SK-N-SH (cell line): ENCODE measurements around the gene EFCAB7. TPM values are rescaled to one million over a fixed set of nuclear protein-coding genes. Genes with fewer than 3 reads are reported as not detected.

ENCODE experiments used
- CTCF ChIA-PET: fragments of 300-600, 350-600 bp; formaldehyde crosslinking; extraction: SDS; loops from one replicate; lab custom pipeline; 2021; lab: Yijun Ruan, JAX
- POLR2A ChIA-PET: fragments of 350-600 bp; sonication (Branson Sonifier 250); formaldehyde crosslinking; extraction: SDS; loops from one replicate; lab custom pipeline; 2020; ENCODE audit warnings: antibody characterized with exemption, inconsistent platforms; lab: Yijun Ruan, JAX
- DNase-seq: peaks from one replicate; pipeline ENCODE4 v3.0.0; 2012
- H2AFZ ChIP-seq: fragments of 200-600 bp; sonication (generic); 2 replicates; pipeline ENCODE4 v1.8.1; 2016; ENCODE audit warnings: antibody characterized with exemption, mild to moderate bottlenecking, low read depth
- H3F3A ChIP-seq: fragments of 200-600 bp; sonication (generic); replicated peaks from 2 replicates; pipeline ENCODE3; 2016; ENCODE audit warnings: antibody characterized with exemption, mild to moderate bottlenecking; ENCODE audit not compliant: insufficient read depth
- H3K27ac ChIP-seq, 2 experiments: fragments of 200-500 bp in 1 of 2; fragments of 200-600 bp in 1 of 2; sonication (Bioruptor generic) in 1 of 2; sonication (generic), shearing (Covaris generic) in 1 of 2; 2 replicates each; pipeline versions ENCODE4 v1.5.1 to v1.6.1; 2014 to 2016; ENCODE audit warnings: low read depth in 2 of 2, inconsistent platforms in 1 of 2, low read length in 1 of 2, mild to moderate bottlenecking in 1 of 2, mixed read lengths in 1 of 2
- H3K27me3 ChIP-seq: fragments of 200-600 bp; sonication (generic), shearing (Covaris generic); 2 replicates; pipeline ENCODE4 v1.6.1; 2016; ENCODE audit warnings: mixed run types; ENCODE audit not compliant: insufficient read depth
- H3K36me3 ChIP-seq, 2 experiments: fragments of 200-500 bp in 1 of 2; fragments of 200-600 bp in 1 of 2; sonication (Bioruptor generic) in 1 of 2; sonication (generic) in 1 of 2; replicated peaks in 1 of 2; 2 replicates each; pipeline versions ENCODE3 to v1.5.1; 2014 to 2016; ENCODE audit warnings: low read length in 1 of 2, mild to moderate bottlenecking in 1 of 2; ENCODE audit not compliant: insufficient read depth in 2 of 2, control insufficient read depth in 1 of 2
- H3K4me1 ChIP-seq, 2 experiments: fragments of 200-500 bp in 1 of 2; fragments of 200-600 bp in 1 of 2; sonication (Bioruptor generic) in 1 of 2; sonication (generic), shearing (Covaris generic) in 1 of 2; 2 replicates each; pipeline versions ENCODE4 v1.5.1 to v1.6.1; 2014 to 2016; ENCODE audit warnings: low read depth in 1 of 2, low read length in 1 of 2, mixed run types in 1 of 2; ENCODE audit not compliant: insufficient read depth in 2 of 2, control insufficient read depth in 1 of 2
- H3K4me2 ChIP-seq: fragments of 200-600 bp; sonication (generic), shearing (Covaris generic); 2 replicates; pipeline ENCODE4 v1.6.1; 2017; ENCODE audit warnings: mixed run types
- H3K4me3 ChIP-seq, 2 experiments: fragments of 200-500 bp in 1 of 2; fragments of 200-600 bp in 1 of 2; sonication (Bioruptor generic) in 1 of 2; sonication (generic), shearing (Covaris generic) in 1 of 2; 2 replicates each; pipeline versions ENCODE4 v1.5.1 to v1.8.1; 2014 to 2016; ENCODE audit warnings: low read depth in 2 of 2, inconsistent platforms in 1 of 2, low read length in 1 of 2, mild to moderate bottlenecking in 1 of 2, mixed read lengths in 1 of 2, moderate library complexity in 1 of 2
- H3K79me2 ChIP-seq: fragments of 200-600 bp; sonication (generic); 2 replicates; pipeline ENCODE4 v1.8.1; 2017; ENCODE audit warnings: mild to moderate bottlenecking; ENCODE audit not compliant: insufficient read depth
- H3K9ac ChIP-seq: fragments of 200-600 bp; sonication (generic); 2 replicates; pipeline ENCODE4 v1.6.1; 2017; ENCODE audit warnings: mixed run types
- H3K9me2 ChIP-seq: fragments of 200-600 bp; sonication (generic); 2 replicates; pipeline ENCODE4 v1.6.1; 2017; ENCODE audit warnings: mixed run types
- H3K9me3 ChIP-seq: fragments of 200-600 bp; sonication (generic); 2 replicates; pipeline ENCODE4 v1.6.1; 2017; ENCODE audit warnings: mixed run types, mild to moderate bottlenecking, moderate library complexity
- H4K20me1 ChIP-seq: fragments of 200-600 bp; sonication (generic); 2 replicates; pipeline ENCODE4 v1.6.1; 2017; ENCODE audit warnings: mild to moderate bottlenecking, mixed run types; ENCODE audit not compliant: insufficient read depth
- EP300 ChIP-seq, 2 experiments: IDR thresholded peaks; 2 replicates each; pipeline versions ENCODE4 v1.4.0 to v1.6.1; 2012; ENCODE audit warnings: borderline replicate concordance in 1 of 2, low read depth in 1 of 2, low read length in 1 of 2
- FOSL2 ChIP-seq: IDR thresholded peaks from 2 replicates; pipeline ENCODE4 v1.4.0; 2012; ENCODE audit warnings: low read depth, mild to moderate bottlenecking, moderate library complexity, borderline replicate concordance
- FOXJ3 ChIP-seq: sonication (generic); formaldehyde crosslinking; IDR thresholded peaks from 2 replicates; pipeline ENCODE4 v1.5.1; 2020; ENCODE audit warnings: mild to moderate bottlenecking, missing genetic modification reagents
- FOXM1 ChIP-seq: IDR thresholded peaks from 2 replicates; pipeline ENCODE4 v1.4.0; 2012; ENCODE audit warnings: low read depth, mild to moderate bottlenecking
- GATA2 ChIP-seq: sonication (generic); formaldehyde crosslinking; IDR thresholded peaks from 2 replicates; pipeline ENCODE4 v1.5.0; 2020; ENCODE audit warnings: mild to moderate bottlenecking, missing genetic modification reagents
- MXI1 ChIP-seq: IDR thresholded peaks from 2 replicates; pipeline ENCODE4 v1.6.1; 2012; ENCODE audit warnings: mild to moderate bottlenecking, low read depth, low read length, improper control_type of control experiment
- NFIC ChIP-seq: IDR thresholded peaks from 2 replicates; pipeline ENCODE4 v1.4.0; 2012; ENCODE audit warnings: borderline replicate concordance
- TCF12 ChIP-seq: IDR thresholded peaks from 2 replicates; pipeline ENCODE4 v1.4.0; 2012
- TEAD4 ChIP-seq: IDR thresholded peaks from 2 replicates; pipeline ENCODE4 v1.4.0; 2012; ENCODE audit warnings: mild to moderate bottlenecking, borderline replicate concordance; ENCODE audit not compliant: insufficient read depth
- YY1 ChIP-seq: IDR thresholded peaks from 2 replicates; pipeline ENCODE4 v1.4.0; 2012; ENCODE audit warnings: low read depth, mild to moderate bottlenecking
- WGBS: methylation state at CpG from one replicate; pipeline ENCODE4 v1.1.6; 2017; ENCODE audit warnings: low lambda C conversion rate; 5-methylcytosine and 5-hydroxymethylcytosine counted together
- polyA plus RNA-seq, 3 experiments: library from polyadenylated mRNA; depleted of rRNA; stranded (reverse); fragments of >200 nt; gene quantifications; 2 replicates each; pipeline ENCODE4 v1.2.3, GENCODE V29; 2012
- TF ChIP-seq, protein P1 (sequence below): fragments of 150-350 bp; IDR thresholded peaks from 2 replicates; pipeline ENCODE4 v1.6.1; 2016; ENCODE audit warnings: mild to moderate bottlenecking, low read depth, low read length
- TF ChIP-seq, protein P2 (sequence below): IDR thresholded peaks from 2 replicates; pipeline ENCODE4 v1.4.0; 2012; ENCODE audit warnings: low read depth, borderline replicate concordance
- TF ChIP-seq, protein P3 (sequence below): IDR thresholded peaks from 2 replicates; pipeline ENCODE4; 2012

Gene EFCAB7
- polyA plus RNA-seq, 1 of the 3 experiments (the other 2 are of a cell fraction) = 2.4 TPM

DNA sequence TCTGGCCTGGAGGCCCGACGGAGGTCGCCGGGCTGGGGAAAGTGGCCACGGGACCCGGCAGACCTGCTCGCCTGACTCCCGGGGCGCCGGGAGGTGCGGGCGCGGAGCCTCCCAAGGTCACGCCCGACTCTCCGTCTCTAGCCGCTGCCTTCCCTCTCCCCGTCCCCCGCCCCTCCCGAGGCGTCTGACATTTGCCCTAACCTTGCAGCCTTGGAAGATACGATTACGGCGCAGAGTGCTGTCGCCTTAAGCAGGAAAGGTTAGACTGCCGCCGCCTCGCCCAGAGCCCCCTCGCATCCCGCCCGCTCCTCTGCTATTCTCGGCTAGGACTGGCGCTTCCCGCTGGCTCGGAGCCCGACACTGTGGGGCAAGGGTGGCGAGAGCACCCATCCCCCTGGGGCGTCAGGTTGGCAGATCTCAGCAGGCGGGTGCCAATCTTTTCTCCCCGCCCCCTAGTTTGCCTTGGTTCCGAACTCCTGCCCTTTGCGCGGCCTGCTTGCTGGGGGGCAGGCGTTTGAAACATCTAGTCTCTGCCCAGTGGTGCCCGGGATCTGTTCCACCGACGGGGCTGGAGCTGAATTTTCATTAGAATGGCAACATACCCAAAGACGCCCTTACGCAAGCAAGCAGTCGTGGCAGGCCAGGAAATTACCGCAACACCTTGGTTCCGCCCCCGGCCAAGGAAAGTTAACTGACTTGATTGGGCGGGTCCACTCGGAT lies 70.7 kb downstream of the EFCAB7 start:
- Histone ChIP-seq H3K4me3 (peak overlapping the region; percentile 88 to 95), H3K4me2 (peak overlapping the region; percentile 97)
- POLR2A ChIA-PET = no interaction called here

DNA sequence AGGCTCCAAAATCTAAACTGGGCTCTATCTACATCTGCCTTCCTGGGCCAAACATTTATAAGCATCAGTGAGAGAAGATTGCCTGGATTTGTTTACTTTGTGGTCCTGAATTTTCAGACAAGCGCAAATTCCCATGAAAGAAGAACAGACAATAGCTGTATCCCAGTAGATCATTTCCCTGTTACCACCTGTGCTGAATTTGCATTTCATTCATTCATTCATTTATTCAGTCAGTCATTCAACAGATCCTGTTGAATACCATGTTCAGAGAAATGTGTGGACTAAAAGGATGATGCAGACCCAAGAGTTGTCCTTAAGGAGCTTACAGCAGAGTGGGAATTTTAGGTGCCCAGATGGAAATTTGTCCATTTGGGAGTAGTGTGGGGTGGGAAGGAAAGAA lies 72.1 kb downstream of the EFCAB7 start:
- Histone ChIP-seq H3K79me2 (peaks cover 28% of the 10 kb centered on the region), H3K9me3 (no peaks in the 10 kb centered on the region), H2AFZ (no peak overlapping the region), H3K9me2 (no peaks in the 10 kb centered on the region), H3F3A (peaks cover 4% of the 10 kb centered on the region), H3K4me2 (no peak overlapping the region), H4K20me1 (no peaks in the 10 kb centered on the region), H3K36me3 (peaks cover 0 to 4% of the 10 kb centered on the region in 2 experiments), H3K4me1 (peaks cover 0 to 6% of the 10 kb centered on the region in 2 experiments; a peak in 1 of 4 replicates), H3K27ac (no peak overlapping the region), H3K4me3 (no peak overlapping the region), H3K9ac (no peak overlapping the region), H3K27me3 (no peaks in the 10 kb centered on the region)
- WGBS = 100% methylated on average over 1 of the region's 1 CpG
- CTCF ChIA-PET = no interaction called here
- no peak for DNase-seq
- POLR2A ChIA-PET = no interaction called here
- TF ChIP-seq, protein P1, sequence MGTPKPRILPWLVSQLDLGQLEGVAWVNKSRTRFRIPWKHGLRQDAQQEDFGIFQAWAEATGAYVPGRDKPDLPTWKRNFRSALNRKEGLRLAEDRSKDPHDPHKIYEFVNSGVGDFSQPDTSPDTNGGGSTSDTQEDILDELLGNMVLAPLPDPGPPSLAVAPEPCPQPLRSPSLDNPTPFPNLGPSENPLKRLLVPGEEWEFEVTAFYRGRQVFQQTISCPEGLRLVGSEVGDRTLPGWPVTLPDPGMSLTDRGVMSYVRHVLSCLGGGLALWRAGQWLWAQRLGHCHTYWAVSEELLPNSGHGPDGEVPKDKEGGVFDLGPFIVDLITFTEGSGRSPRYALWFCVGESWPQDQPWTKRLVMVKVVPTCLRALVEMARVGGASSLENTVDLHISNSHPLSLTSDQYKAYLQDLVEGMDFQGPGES = no peak
- TF ChIP-seq EP300 (IDR thresholded peaks at IDR 0.05; ENCODE audit: borderline replicate concordance in 1 of 2, low read depth in 1 of 2, low read length in 1 of 2) (no peak), MXI1 (no peak), FOXM1 (no peak), YY1 (no peak), TEAD4 (no peak), TCF12 (no peak), GATA2 (no peak), FOXJ3 (CRISPR knock-in tag) (no peak), FOSL2 (no peak)
- TF ChIP-seq, protein P2, sequence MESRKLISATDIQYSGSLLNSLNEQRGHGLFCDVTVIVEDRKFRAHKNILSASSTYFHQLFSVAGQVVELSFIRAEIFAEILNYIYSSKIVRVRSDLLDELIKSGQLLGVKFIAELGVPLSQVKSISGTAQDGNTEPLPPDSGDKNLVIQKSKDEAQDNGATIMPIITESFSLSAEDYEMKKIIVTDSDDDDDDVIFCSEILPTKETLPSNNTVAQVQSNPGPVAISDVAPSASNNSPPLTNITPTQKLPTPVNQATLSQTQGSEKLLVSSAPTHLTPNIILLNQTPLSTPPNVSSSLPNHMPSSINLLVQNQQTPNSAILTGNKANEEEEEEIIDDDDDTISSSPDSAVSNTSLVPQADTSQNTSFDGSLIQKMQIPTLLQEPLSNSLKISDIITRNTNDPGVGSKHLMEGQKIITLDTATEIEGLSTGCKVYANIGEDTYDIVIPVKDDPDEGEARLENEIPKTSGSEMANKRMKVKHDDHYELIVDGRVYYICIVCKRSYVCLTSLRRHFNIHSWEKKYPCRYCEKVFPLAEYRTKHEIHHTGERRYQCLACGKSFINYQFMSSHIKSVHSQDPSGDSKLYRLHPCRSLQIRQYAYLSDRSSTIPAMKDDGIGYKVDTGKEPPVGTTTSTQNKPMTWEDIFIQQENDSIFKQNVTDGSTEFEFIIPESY = no peak

More for the DNA sequence above, 70.7 kb downstream of the EFCAB7 start:
- DNase-seq = peak; percentile 77
- peak overlapping the region; percentile 74 to 90 for H3K27ac ChIP-seq
- peak overlapping the region; percentile 93 for H2AFZ ChIP-seq
- H3K9me2 ChIP-seq = no peaks in the 10 kb centered on the region
- no peaks in the 10 kb centered on the region for H4K20me1 ChIP-seq
- H3K9me3 ChIP-seq = no peaks in the 10 kb centered on the region
- no peaks in the 10 kb centered on the region for H3K36me3 ChIP-seq
- 26% methylated on average over 16 of the region's 55 CpGs for whole genome bisulfite sequencing
- peaks cover 4% of the 10 kb centered on the region for H3F3A ChIP-seq
- H3K4me1 ChIP-seq = peaks cover 0 to 6% of the 10 kb centered on the region in 2 experiments; a peak in 1 of 4 replicates
- CTCF ChIA-PET = interaction anchor here (0.8 to 1.0 kb wide), 2 partner anchors 17 to 106 kb away, joined by 3 to 5 read pairs; no protein-coding TSS in a partner anchor
- peak overlapping the region; percentile 77 for H3K9ac ChIP-seq
- H3K79me2 ChIP-seq = peaks cover 28% of the 10 kb centered on the region
- H3K27me3 ChIP-seq = no peaks in the 10 kb centered on the region
- TF ChIP-seq FOXJ3 (CRISPR knock-in tag) (no peak), NFIC (peak; percentile 59; the same call in 1 of the 2 replicates)
- TF ChIP-seq, protein P3, sequence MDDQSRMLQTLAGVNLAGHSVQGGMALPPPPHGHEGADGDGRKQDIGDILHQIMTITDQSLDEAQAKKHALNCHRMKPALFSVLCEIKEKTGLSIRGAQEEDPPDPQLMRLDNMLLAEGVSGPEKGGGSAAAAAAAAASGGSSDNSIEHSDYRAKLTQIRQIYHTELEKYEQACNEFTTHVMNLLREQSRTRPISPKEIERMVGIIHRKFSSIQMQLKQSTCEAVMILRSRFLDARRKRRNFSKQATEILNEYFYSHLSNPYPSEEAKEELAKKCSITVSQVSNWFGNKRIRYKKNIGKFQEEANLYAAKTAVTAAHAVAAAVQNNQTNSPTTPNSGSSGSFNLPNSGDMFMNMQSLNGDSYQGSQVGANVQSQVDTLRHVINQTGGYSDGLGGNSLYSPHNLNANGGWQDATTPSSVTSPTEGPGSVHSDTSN = peak; percentile 73
